ENCODE measurements around the gene PRKAG2.

The PRKAG2 gene

GRCh38 chr7:151768805-151769187 lies 108.1 kb downstream of the PRKAG2 start:
- DNase-seq (ENCODE audit: low spot score), result no peak
- TF ChIP-seq, protein P1, sequence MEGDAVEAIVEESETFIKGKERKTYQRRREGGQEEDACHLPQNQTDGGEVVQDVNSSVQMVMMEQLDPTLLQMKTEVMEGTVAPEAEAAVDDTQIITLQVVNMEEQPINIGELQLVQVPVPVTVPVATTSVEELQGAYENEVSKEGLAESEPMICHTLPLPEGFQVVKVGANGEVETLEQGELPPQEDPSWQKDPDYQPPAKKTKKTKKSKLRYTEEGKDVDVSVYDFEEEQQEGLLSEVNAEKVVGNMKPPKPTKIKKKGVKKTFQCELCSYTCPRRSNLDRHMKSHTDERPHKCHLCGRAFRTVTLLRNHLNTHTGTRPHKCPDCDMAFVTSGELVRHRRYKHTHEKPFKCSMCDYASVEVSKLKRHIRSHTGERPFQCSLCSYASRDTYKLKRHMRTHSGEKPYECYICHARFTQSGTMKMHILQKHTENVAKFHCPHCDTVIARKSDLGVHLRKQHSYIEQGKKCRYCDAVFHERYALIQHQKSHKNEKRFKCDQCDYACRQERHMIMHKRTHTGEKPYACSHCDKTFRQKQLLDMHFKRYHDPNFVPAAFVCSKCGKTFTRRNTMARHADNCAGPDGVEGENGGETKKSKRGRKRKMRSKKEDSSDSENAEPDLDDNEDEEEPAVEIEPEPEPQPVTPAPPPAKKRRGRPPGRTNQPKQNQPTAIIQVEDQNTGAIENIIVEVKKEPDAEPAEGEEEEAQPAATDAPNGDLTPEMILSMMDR (conservative IDR thresholded peaks at IDR 0.05; ENCODE audit: low read depth), result no peak
- CTCF ChIA-PET, result interaction anchor here (0.6 to 1.4 kb wide), 2 partner anchors 9 to 15 kb away, joined by 4 to 7 read pairs; no protein-coding TSS in a partner anchor
- POLR2A ChIA-PET (ENCODE audit: low non-redundant PET), result no interaction called here
- H3K27ac ChIP-seq, result no peak overlapping the region

- POLR2A ChIA-PET (ENCODE audit: low non-redundant PET), result no interaction called here
- CTCF ChIA-PET, result interaction anchor here (1.4 kb wide), 1 partner anchor 8 kb away, joined by 4 read pairs; no protein-coding TSS in a partner anchor
- DNase-seq (ENCODE audit: low spot score), result no peak
- TF ChIP-seq, protein P1 (conservative IDR thresholded peaks at IDR 0.05; ENCODE audit: low read depth), result no peak
- H3K27ac ChIP-seq, result no peak overlapping the region
Measured at GRCh38 chr7:151767557-151767956, 109.4 kb downstream of the PRKAG2 start.

GRCh38 chr7:151764056-151764920 lies 112.6 kb downstream of the PRKAG2 start:
- ChIA-PET CTCF (no interaction called here), POLR2A (ENCODE audit: low non-redundant PET) (no interaction called here)

GRCh38 chr7:151763420-151763984 lies 113.4 kb downstream of the PRKAG2 start:
- ChIA-PET POLR2A (ENCODE audit: low non-redundant PET) (no interaction called here), CTCF (interaction anchor here (0.7 kb wide), 1 partner anchor 18 kb away, joined by 3 read pairs; no protein-coding TSS in a partner anchor)
- TF ChIP-seq, protein P1 (conservative IDR thresholded peaks at IDR 0.05; ENCODE audit: low read depth), result no peak

More at GRCh38 chr7:151764056-151764920, 112.6 kb downstream of the PRKAG2 start:
- H3K27ac ChIP-seq, result no peak overlapping the region
- TF ChIP-seq, protein P1 (conservative IDR thresholded peaks at IDR 0.05; ENCODE audit: low read depth), result no peak
- DNase-seq (ENCODE audit: low spot score), result no peak

DNA sequence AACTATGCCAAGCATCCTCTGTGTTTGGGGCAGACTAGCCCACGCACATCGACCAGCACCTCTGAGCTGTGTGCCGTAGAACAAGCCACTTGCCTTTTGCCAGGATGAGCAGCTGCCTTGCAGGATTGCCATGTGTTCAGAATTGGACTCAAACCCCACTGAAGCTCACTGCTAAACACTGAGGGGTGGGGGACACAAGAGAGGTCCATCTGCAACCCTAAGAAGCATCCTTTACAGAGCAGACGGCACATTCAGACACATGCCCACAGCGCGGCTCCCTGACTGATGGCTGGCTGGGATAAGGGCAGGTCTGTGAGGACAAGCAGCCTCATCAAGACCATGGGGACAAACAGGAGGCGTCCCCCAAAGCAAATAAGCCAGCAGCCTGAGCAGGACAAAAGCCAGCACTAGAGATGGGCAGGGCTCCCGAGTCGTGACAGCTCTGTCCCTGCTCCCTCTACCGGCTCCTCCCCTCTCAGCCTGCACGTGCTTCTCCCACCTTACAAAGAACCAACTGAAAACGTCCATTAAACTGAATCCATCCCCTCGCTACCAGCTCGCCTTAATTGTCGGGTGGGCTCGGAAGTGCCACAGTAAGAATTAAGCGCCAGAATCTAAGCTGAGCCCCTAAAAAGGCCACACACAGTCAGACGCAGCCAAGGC lies 114.2 kb downstream of the PRKAG2 start:
- TF ChIP-seq, protein P1 (conservative IDR thresholded peaks at IDR 0.05; ENCODE audit: low read depth), result no peak
- ChIA-PET POLR2A (ENCODE audit: low non-redundant PET) (no interaction called here), CTCF (interaction anchor here (0.7 kb wide), 1 partner anchor 18 kb away, joined by 3 read pairs; no protein-coding TSS in a partner anchor)

More at GRCh38 chr7:151763420-151763984, 113.4 kb downstream of the PRKAG2 start:
- H3K27ac ChIP-seq, result no peak overlapping the region
- no peak for DNase-seq (ENCODE audit: low spot score)

DNA sequence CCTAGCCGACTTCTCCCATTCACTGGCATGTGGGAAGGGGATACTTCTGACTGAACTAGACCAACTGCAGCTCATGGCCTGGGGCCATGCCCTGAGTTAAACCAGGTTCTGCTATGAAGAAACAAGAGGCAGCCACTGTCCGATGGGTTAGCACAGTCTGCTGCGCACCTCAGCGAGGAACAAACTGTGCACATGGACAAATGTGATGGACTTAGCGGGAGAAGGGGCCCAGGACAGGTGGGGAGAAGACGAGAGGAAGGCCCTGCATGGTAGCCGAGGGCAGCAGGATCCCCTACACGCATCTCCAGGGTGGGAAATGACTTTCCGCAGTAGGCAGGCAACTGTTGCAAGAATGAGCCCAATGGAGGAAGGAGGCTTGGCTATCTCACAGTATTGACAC lies 115.0 kb downstream of the PRKAG2 start:
- POLR2A ChIA-PET (ENCODE audit: low non-redundant PET), result no interaction called here
- CTCF ChIA-PET, result no interaction called here
- TF ChIP-seq, protein P1 (conservative IDR thresholded peaks at IDR 0.05; ENCODE audit: low read depth), result no peak
- DNase-seq (ENCODE audit: low spot score), result no peak
- H3K27ac ChIP-seq, result no peak overlapping the region

More for the DNA sequence above, 114.2 kb downstream of the PRKAG2 start:
- H3K27ac ChIP-seq, result no peak overlapping the region
- DNase-seq (ENCODE audit: low spot score), result no peak

Measured in RWPE1 (cell line).